C4-2B (cell line): ENCODE measurements around the gene SKAP2.

ENCODE experiments used
- H3K27ac ChIP-seq: fragments of 450-650 bp; 2 replicates; pipeline ENCODE4 v1.5.1; 2017
- ZFX ChIP-seq: fragments of 450-650 bp; IDR thresholded peaks from 2 replicates; pipeline ENCODE4 v1.6.1; 2017
- TF ChIP-seq, protein P1 (sequence below): fragments of 450-650 bp; conservative IDR thresholded peaks from 2 replicates; pipeline ENCODE4 v1.5.1; 2017; ENCODE audit warnings: mild to moderate bottlenecking

The SKAP2 gene

DNA sequence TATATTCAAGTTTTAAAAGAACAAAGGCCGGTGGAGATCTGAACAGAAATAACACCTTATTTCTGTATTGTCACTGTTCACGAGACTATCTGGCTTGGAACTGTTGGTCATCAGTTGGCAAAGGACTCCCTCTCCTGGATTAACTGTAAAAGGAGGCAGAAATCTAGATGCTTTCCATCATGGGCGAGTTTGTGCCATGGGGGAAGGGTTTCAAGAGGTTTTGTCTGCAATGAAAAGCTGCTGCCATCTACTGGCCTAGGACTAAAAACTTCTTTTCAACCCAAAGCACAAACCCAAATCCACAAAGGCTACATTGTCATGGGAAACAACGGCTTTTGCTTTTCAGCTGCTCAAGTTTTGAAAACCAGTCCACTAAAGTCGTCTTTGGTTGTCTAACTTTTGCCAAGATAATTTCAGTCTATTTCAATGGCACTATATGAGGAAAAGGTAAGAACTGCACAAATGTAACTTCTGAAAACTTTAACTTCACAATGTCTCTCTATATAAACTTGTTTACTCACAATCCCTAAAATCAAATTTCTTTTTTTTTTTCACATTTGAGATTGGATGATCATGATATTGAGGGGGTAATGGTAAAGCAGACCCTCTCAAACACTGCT, 196.8 kb downstream of the SKAP2 start:
- no peak overlapping the region for H3K27ac ChIP-seq
- TF ChIP-seq, protein P1, sequence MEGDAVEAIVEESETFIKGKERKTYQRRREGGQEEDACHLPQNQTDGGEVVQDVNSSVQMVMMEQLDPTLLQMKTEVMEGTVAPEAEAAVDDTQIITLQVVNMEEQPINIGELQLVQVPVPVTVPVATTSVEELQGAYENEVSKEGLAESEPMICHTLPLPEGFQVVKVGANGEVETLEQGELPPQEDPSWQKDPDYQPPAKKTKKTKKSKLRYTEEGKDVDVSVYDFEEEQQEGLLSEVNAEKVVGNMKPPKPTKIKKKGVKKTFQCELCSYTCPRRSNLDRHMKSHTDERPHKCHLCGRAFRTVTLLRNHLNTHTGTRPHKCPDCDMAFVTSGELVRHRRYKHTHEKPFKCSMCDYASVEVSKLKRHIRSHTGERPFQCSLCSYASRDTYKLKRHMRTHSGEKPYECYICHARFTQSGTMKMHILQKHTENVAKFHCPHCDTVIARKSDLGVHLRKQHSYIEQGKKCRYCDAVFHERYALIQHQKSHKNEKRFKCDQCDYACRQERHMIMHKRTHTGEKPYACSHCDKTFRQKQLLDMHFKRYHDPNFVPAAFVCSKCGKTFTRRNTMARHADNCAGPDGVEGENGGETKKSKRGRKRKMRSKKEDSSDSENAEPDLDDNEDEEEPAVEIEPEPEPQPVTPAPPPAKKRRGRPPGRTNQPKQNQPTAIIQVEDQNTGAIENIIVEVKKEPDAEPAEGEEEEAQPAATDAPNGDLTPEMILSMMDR: peak; percentile 98
- no peak for TF ChIP-seq ZFX

DNA sequence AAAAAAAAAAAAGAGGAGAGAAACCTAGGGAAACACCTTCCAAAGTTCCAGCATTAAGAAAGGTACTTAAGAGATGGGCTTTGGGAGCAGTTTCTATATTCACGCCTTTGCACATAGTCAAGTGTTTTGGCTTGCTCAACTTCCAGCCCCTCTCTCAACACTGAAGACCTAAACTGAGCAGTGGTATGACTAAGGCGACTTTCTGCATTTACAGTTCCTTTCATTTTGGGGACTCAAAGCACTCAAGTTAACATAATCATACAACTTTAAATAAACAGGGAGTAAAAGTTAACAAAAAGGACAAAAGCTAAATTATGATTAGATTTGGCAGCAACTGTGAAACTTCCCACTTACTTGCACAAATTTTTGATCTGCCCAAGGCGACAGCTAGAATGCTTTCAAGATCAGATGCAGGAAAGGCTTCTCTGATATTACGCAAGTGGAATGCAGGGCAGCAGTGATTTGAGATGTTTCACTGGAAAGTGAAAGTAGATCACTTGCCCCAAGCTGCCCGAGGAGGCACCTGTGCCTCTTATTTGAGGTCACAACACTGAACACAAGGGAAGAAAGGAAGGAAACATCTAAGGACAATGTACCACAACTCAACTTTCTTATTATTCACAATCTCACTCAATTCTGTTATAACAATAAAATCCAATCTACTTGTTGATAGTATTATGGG, 199.5 kb downstream of the SKAP2 start:
- no peak for TF ChIP-seq ZFX
- TF ChIP-seq, protein P1: no peak
- H3K27ac ChIP-seq: no peak overlapping the region

DNA sequence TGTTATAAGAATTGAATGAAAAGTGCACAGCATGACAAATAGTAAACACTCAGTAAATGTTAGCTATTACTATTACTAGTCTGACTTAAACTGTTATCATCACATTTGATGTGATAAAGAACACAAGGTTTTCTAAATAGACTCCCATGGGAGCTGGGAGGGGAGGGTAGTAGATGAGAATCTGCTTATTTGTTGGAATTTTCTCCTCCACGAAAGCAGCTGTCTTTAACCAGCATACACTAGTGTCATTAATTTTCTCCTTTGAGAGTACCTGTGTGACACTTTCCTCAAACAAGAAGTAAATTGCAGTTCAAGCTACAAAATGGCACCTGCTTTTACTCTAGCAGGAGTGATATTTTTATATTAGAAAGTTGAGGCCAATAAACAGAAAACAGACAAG, 200.1 kb downstream of the SKAP2 start:
- H3K27ac ChIP-seq: no peak overlapping the region
- no peak for TF ChIP-seq ZFX
- TF ChIP-seq, protein P1: no peak

DNA sequence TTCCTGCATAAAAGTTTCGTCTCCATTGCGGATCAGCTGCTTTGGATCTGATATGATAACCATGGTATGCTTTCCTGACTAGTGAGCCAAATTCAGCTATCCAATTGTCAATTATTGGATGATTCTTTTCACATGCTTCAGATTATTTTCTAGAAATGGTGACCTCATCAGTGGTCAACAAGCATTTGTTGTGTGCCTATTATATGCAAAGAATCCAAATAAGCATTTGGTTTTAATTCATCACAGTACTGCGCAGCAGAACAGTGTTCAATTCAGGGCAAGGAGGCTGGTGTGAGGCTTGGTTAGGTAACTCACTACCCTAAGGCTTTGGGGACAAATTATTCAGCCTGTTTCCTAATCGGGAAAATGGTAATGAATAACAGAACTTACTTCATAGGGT, 200.5 kb downstream of the SKAP2 start:
- TF ChIP-seq, protein P1: no peak
- TF ChIP-seq ZFX: no peak
- no peak overlapping the region for H3K27ac ChIP-seq

DNA sequence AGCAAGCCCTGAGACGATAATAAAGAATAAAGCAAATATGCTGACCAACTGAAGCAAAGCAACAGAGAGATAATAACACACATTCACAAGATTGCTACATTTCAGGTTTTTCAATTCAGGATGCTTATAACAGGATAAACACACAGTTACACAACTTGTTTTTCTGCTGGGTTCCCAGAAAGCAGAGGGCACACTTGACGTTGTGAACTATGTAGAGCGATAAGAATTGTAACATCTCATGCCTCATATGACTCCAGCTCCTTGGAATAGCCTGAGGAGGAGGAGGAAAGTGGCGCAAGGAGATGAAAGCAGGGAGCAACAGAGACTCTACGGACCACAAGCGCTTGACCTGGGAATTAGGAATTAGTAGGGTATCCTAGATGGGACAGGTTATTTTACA, 201.7 kb downstream of the SKAP2 start:
- TF ChIP-seq, protein P1: no peak
- no peak for TF ChIP-seq ZFX
- H3K27ac ChIP-seq: no peak overlapping the region

DNA sequence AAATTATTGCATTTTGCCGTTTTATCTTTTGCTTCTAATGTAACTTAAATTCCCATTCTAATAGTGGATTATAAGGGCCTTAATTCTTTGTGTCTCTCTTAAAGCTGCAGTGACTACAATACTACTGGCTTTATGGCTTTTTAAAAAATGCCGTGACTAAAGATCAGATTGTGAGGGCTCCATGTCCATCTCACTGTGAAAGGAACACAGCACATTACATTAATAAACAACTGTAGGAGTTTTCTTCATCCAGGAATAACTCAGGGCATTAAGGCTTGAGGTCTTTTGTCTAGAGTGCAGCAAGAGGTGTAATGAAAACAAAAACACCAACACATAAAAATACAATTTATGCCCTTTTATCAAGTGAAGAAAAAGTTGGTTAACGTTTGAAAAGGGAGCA, 205.3 kb downstream of the SKAP2 start:
- TF ChIP-seq ZFX: no peak
- TF ChIP-seq, protein P1: no peak
- no peak overlapping the region for H3K27ac ChIP-seq

DNA sequence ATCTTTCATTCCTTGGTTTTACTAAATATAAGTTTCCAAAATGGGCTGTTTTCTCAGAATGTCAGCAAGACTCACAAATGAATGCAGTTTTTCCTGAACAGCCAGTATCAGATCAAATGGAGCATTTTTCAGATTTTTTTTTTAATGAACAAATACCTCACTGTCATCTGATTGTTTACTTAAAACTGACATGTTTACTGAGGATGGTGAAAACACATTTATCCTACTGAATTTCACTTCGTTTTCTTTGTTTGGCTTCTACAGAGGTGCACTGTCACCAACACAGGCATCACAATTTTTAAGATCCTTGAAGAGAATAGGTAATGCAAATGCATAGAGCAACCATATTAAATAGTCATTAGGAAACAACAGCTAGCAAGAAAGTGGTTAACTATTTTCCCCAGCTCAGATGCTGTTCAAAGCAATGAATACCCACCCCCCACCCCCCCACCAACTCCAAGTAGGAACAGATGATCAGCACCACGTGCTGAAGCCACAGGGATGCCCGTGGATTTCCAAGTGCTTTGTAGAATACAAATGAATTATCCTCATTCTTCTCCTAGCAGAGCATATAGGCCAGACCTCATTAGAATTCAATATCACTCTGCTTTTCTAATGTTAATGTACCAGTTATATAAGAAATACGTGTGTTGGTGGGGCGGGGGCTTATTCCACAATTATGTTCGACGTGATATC, 205.9 kb downstream of the SKAP2 start:
- no peak overlapping the region for H3K27ac ChIP-seq
- TF ChIP-seq, protein P1: no peak
- no peak for TF ChIP-seq ZFX
